VCaP (cell line): ENCODE measurements around the gene RIIAD1.
"Not testable (repeated sequence)": the region's sequence is repeated elsewhere in the genome, so short reads cannot be mapped to it uniquely, and the experiment has no call there.

Experiments used
- H3K27ac ChIP-seq: fragments of 450-650 bp; 2 replicates; pipeline ENCODE4 v1.5.1; 2017
- TF ChIP-seq, protein P1 (sequence below): fragments of 450-650 bp; conservative IDR thresholded peaks from 2 replicates; pipeline ENCODE4 v1.5.1; 2017; ENCODE audit warnings: mild to moderate bottlenecking, moderate library complexity

Gene RIIAD1, protein sequence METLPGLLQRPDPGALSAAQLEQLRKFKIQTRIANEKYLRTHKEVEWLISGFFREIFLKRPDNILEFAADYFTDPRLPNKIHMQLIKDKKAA

DNA sequence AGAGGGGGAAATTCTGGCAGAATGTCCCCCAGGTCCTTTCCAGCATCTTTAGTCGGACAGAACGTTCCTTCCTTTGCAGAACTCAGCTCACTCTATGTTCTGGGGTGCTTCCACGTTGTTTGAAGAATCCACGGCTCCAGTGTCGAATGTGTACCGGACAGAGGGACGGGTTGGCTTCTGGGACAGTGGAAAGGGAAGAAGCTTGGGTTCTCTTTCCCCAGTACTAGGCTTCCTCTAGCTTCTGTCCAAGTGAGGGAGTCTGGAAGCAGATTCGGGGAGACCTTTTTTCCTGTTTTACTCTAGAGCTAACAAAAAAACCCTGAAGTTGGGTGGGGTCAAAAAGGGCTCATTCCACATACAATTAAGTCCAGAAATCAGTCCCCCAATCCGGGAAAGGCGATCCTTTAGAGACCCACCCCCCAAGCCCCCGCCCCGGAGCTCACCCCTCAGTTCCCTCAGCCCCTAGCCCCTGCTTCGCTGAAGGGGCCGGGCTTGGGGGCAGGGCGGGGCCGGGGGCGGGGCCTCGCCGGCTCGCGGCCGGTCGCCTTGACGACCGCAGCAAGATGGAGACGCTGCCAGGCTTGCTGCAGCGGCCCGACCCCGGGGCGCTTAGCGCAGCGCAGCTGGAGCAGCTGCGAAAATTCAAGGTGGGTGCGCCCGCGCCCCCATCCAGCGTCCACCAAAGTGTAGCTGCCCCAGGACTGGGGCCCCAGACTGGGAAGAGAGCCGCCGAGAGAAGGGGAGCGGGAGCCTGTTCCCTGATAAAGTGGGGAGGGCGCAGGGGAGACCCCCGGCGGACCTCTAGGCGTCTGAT lies at the start of gene RIIAD1:
Gene RIIAD1, plus strand, starts transcription at position 549 of the 814 bp plus-strand sequence. Its CDS starts 15 bp downstream, at position 564.
- no peak within 1 kb of the TSS for H3K27ac ChIP-seq
- TF ChIP-seq, protein P1, sequence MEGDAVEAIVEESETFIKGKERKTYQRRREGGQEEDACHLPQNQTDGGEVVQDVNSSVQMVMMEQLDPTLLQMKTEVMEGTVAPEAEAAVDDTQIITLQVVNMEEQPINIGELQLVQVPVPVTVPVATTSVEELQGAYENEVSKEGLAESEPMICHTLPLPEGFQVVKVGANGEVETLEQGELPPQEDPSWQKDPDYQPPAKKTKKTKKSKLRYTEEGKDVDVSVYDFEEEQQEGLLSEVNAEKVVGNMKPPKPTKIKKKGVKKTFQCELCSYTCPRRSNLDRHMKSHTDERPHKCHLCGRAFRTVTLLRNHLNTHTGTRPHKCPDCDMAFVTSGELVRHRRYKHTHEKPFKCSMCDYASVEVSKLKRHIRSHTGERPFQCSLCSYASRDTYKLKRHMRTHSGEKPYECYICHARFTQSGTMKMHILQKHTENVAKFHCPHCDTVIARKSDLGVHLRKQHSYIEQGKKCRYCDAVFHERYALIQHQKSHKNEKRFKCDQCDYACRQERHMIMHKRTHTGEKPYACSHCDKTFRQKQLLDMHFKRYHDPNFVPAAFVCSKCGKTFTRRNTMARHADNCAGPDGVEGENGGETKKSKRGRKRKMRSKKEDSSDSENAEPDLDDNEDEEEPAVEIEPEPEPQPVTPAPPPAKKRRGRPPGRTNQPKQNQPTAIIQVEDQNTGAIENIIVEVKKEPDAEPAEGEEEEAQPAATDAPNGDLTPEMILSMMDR: no peak

DNA sequence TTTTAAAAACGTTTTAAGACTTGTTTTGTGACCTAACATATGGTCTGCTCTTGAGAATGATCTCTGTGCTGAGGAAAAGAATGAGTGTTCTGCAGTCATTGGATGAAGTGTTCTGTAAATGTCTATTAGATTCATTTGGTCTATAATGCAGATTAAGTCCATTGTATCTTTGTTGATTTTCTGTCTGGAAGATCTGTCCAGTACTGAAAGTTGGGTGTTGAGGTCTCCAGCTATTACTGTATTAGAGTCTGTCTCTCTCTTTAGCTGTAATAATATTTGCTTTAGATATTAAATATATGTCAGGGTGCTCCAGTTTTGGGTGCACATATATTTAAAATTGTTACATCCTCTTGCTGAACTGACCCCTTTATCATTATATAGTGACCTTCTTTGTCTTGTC lies 47.9 kb upstream of the RIIAD1 start:
- H3K27ac ChIP-seq: no peak overlapping the region
- TF ChIP-seq, protein P1: no peak

DNA sequence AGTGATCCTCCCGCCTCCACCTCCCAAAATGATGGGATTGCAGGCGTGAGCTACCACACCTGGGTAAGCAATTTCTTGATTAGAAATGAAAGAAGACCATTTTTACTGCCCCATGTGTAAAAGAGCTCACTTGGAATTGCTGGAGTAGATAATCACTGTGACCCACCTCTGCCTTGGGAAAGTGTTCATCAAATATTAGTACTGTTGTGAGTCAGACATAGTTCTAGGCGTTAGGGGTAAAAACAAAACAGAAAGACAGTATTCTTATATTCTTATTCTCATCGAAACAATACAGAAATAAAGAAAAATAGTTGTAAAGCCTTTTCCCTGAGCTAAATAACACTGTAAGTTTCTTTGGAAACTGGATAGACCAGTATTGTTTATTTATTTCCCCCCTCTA lies 40.9 kb upstream of the RIIAD1 start:
- H3K27ac ChIP-seq: no peak overlapping the region
- TF ChIP-seq, protein P1: no peak

DNA sequence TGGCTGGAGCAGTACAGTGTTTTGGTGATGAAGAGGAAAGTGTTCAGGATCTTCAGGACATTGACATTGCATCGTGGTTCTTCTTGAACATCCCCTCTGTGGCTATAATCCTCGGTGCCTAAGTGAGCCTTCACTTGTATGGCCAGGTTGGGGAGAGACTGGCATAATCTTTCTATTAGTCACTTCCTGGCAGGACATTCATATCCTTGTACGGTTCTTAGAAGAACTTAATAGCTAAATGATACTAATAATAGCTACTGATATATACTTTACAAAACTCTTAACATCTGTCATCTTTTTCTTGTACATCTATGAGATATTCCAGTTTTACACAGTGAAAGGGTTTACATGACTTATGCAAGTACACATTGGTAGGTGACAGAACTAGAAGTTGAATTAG lies 40.5 kb upstream of the RIIAD1 start:
- TF ChIP-seq, protein P1: no peak
- no peak overlapping the region for H3K27ac ChIP-seq

DNA sequence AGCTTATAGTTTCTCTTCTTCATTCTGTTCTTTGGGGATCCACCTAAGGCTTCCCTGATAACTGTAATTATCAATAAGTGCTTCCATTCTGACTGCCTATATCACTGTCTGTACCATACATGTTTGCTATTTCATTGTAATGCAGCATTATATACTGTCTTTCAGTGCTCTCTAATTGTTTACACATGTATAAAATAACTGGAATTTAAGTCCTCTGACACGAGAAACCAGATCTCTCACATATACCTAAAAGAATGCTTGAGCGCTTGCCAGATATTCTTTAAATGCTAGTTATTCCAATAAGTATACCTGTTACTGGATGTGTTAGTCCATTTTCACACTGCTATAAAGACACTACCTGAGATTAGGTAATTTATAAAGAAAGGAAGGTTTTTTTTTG lies 39.4 kb upstream of the RIIAD1 start:
- H3K27ac ChIP-seq: no peak overlapping the region
- TF ChIP-seq, protein P1: no peak

DNA sequence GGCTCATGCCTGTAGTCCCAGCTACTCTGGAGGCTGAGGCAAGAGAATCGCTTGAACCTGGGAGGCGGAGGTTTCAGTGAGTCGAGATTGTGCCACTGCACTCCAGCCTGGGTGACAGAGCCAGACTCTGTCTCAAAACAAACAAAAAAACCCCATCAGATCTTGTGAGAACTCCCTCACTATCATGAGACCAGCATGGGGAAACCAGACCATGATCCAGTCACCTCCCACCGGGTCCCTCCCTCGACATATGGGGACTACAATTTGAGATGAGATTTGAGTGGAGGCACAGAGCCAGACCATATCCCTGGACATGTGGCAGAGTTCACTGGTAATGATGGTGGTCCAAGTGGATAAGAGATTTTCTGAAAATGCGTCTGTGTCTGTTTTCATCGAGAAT lies 38.4 kb upstream of the RIIAD1 start:
- not testable (repeated sequence) for H3K27ac ChIP-seq

DNA sequence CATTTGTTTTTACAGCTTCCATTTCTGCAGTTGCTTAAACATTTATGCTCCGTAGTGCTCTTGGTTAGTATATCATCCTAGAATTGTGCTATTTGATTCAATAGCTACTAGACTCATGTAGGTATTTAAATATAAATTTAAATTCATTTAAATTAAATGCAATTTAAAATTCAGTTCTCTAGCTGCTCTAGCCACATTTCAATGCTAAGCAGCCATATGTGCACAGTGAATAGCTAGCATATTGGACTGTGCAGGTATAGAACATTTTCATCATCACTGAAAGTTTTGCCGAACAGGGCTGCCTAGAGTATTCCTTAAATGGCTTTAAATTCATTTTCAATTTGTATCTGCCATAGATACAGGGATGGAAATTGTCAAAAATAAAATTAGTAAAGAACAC lies 37.2 kb upstream of the RIIAD1 start:
- H3K27ac ChIP-seq: no peak overlapping the region
- TF ChIP-seq, protein P1: no peak

DNA sequence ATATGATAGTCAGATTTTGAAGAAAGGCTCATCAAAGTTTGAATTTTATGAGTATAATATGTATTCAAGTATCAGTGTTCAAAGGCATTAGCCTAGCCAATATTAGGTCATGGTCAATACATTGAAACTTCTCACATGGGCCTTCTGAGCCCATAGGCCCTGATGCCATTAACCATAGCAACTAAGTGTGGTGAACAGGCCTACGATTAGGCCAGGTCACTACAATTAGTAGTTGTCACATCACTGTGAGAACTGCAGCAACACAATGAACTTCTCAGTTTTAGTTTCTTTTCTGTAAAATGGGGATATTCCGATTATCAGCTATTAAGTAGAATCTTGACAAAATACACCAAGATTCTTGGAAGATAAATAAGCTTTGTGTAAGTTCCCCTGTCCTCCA lies 34.8 kb upstream of the RIIAD1 start:
- H3K27ac ChIP-seq: no peak overlapping the region
- TF ChIP-seq, protein P1: no peak
